GM19324 (cell line): ENCODE measurements around the gene TCEANC2.

Experiments
- ATAC-seq: cut with Tn5 transposase; IDR thresholded peaks from one replicate; pipeline ENCODE4 v1.9.1; 2021; ENCODE audit warnings: mild to moderate bottlenecking, moderate library complexity; ENCODE audit not compliant: unreplicated experiment, low FRiP score

TCEANC2 gene

DNA sequence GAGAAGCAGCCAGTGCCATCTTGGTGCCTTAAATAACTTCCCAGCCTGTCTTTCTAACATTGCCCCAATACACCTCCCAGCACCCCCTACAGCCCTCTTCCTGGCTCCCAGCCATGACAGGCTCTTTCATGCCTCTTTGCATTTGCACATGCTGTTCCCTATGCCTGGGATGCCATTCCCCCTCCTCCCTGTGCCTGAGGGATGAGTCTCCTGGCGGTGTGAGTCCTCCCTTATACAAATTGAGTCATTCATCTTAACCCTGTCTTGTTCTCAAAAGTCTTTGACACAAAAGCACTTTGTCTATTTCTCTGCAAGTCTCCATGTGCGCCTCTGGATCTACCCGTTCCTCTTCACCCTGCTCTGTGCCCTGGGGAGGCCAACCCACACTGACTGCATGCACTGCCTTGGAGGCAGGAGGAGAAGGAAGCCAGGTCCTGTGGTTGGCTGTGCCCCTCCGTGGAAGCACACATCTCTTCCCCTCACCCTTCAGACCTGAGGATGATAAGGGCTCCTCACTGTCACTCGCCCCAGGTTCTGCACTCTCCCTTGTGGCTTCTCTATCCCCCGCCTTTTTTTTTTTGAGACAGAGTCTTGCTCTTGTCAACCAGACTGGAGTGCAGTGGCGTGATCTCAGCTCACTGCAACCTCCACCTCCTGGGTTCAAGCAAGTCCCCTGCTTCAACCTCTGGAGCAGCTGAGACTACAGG is 74.3 kb downstream of the TCEANC2 start:
- ATAC-seq: no peak

- no peak for ATAC-seq
Measured at GRCh38 chr1:54129858-54130257, 76.5 kb downstream of the TCEANC2 start.

GRCh38 chr1:54131419-54131818 is 78.0 kb downstream of the TCEANC2 start:
- no peak for ATAC-seq

- no peak for ATAC-seq
Measured at GRCh38 chr1:54132495-54132894, 79.1 kb downstream of the TCEANC2 start.

- ATAC-seq: no peak
Measured at GRCh38 chr1:54134295-54134694, 80.9 kb downstream of the TCEANC2 start.

DNA sequence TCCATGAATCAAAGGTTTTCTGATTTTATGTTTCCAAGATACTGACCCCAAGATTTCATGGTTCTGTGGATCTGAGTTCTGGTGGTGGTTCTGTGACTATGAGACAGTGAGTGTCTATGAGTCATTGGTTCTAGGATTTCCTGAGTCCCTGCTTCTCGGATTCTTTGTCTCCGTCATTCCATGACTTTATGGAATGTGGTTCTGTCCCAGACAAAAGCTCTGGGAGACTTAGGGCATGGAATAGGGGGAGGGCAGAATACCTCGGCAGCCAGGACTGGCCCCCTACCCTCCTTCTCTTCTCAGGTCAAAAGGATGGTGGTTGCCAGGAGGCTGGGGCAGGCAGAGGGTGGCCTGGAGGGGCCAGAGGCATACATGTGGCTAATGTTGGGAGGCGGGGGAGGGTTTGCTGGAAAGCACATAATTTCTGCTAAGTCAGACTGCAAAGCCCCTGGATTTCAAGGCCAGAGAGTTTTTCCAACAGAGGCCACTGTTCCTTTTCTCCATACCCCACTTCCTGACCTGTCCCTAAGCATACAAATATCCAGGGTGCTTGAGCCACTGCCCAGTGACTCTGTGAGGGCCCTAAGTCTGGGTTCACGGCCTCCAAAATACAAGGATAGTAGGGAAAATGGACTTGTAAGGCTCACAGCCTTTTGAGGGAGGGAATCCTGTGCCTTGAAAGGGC is 82.2 kb downstream of the TCEANC2 start:
- ATAC-seq: no peak

DNA sequence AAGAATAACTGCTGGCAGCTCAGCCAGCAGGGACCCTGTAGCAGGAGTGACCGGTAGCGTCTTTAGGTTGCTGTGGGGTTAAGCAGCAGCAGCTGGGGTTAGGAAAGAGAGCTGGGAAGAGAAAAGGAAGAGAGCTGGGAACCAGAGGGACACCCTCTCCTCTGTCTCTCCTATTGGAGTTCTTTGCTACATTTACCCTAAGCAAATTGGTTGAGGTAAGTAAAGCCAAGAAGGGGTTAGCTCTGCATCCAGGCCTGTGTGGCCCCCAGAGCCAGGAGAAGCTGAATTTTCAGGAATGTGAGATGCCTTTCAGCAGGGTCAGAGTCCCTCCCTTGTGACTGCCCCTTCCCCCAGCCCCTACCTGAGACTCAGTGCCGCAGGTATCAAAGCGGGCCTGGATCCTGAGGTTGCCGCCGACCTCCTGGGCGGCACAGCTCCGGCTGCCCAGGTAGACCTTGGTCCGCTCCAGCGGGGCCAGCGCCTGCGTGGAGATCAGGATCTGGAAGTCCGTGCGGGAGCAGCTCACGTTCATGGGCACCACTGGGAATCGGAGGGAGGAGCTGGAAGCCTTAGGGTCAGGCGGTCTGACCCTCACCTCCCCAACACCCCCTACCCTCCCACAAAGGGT is 83.0 kb downstream of the TCEANC2 start:
- ATAC-seq: no peak

GRCh38 chr1:54136963-54137533 is 83.6 kb downstream of the TCEANC2 start:
- ATAC-seq: no peak

GRCh38 chr1:54137534-54138061 is 84.2 kb downstream of the TCEANC2 start:
- no peak for ATAC-seq

GRCh38 chr1:54138994-54139393 is 85.6 kb downstream of the TCEANC2 start:
- no peak for ATAC-seq

DNA sequence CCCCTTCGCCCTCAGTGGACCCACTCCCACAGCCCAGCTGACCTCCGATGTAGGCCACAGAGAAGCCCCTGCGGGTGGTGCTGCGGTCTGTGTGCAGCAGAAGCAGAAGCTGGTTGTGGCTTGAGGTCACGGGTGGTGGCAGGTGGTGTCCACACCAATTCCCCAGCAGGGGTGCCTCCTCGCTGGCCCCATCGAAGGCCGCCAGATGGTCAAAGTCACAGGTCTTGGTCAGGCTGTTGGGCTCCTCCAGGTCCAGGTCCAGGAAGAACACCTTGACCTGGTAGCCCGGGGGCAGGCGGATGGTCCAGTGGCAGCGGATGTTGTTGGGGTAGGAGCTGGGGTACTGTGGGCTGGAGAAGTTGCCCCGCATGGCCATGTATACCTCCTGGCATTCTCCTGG is 86.3 kb downstream of the TCEANC2 start:
- no peak for ATAC-seq

DNA sequence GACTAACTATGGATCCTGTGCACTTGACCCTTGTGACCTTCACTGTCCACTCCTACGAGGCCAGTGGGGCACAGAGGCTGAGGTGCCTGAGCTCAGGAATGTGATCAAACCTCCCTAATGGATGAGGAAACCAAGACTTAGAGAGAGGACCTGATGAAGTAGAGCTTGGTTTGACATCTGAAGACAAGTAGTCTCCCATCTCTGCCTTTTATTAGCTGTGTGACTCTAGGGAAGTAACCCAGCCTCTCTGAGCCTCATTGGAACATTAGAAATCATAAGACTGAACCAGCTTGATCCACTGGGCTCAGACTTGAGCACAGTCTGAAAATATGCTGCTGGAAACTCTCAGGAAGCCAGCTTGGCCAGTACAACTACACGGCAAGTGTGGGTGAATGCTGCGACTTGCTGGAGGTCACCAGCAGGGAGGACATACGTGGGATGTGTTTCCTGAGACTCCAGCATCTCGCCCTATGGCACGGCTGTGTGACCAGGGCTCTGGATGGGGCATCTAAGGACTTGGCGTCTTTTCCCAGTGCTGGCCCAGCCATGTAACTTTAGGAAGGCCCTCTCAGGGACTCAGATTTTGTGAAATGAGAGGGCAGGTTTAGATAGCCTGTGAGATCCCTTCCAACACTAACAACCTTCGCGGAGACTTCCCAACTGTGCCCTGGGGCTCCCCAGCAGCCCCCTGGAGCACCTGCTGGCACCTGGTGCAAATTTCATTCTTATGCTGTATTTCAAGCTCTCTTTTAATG is 88.9 kb downstream of the TCEANC2 start:
- ATAC-seq: no peak

DNA sequence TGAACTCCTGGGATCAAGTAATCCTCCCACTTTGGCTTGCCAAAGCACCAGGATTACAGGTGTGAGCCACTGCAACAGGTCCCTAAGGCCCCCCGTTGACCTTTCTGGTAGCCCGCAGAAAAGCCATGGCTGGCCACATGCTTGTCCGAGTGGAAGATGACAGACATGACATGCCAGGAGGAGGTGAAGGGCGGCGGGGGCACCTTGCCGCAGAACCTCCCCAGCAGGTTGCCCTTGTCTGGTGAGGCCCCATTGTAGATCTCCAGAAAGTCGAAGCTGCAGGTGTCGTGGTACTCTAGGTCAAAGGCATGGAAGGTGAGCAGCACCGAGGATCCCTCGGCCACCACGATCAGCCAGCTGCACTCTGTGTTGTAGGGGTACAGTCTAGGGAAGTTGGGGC is 91.0 kb downstream of the TCEANC2 start:
- ATAC-seq: no peak

DNA sequence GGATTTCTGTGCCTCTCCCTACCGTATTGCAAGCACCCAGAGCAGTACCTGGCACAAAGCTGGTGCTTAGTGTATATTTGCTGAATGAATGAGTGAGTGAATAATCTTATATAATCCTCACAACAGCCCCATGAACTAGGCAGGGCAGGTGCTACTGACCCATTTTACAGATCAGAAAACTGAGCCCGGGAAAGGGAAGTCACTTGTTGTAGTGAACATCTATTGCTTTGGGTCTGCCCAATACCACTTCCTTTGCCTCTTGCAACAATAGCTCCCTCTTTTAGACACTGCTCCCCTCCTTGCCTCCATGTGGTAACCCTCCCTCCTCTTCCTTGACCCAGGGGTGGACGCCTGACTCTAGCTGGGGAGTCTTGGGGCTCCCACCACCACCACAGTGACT is 96.3 kb downstream of the TCEANC2 start:
- ATAC-seq: no peak

DNA sequence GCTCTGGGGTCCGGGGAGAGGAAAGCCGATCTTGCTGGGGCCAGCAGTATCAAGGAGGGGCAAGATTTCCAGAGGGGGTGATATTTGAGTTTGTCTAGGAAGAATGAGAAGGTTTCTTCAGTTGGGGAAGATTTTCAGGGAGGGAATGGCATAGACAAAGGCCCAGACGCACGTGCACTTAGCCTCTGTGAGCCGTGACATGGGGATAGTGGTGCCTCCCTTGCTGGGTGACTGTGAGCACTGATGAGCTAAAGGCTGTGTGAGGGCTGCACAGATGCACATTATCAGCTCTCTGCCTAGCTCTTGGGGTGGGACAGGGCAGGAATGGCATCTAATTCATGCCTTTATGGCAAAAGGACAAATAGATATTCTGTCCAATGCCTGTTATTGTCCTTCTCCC is 97.6 kb downstream of the TCEANC2 start:
- no peak for ATAC-seq

DNA sequence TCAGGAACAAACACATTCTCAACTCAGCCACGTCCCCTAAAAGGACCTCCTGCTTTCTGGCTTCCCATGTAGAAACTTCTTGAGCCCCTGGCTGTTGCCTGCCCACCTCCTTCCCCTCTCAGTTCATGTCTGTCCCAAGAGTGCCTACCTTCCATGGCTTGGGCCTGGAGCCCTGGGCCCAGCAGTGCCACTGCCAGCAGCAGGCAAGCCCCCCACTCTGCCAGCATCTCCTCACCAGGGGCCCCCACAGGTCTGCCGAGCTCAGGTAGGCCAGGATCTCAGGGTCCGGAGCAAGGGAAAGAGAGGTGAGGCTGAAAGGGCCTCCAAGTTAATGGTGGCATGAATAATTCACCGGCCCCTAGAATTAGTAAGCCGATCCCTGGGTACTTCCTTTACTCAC is 99.3 kb downstream of the TCEANC2 start, which contains the start of gene CDCP2:
TSS of gene CDCP2 (minus strand) at position 305 of the 400 bp plus-strand sequence. CDS start at position 227, 78 bp downstream.
- ATAC-seq: no peak

DNA sequence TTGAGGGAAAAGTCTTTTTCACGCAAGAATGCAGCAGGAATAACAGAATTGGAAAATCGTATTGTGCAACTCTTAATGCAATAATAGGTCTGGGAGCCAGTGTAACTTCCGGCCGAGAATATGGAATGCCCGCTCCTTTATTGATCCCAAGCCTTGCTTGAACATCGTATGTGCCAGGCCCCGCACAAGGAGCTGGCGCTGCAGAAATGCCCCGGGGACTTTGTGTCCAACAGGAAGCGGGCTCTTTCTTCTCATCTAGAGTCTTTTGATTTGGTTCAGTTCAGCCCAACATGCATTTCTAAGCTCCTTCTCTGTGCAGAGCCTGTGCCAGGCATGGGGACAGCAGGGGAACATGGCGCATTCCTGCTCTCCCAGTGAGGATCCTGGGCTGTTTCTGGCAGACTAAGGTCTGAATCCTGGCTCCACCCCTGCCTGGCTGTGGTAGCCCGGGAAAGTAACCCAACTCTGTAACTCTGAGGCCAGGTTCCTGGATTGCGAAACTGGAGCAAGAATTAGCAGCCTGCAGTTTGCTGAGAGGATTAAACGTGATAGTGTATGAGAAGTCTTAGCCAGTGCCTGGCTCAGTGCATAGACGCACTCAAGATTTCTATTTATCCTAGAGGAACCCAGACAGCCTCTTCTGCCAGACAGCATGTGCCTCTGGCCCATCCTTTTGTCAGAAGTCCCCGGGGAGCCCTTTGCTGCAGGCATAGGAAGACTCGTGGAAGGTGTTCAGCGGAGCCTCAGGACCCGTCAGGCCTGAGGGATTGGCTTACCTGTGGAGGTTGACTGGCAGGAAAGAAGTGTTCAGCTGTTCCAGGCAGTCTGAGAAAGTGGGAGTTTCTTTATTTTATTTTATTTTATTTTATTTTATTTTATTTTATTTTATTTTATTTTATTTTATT is 100.4 kb downstream of the TCEANC2 start:
- no peak for ATAC-seq
